Endothelial cell of umbilical vein (primary cell): ENCODE results near the gene PCDHGA5. TPM values are rescaled to one million over a fixed set of nuclear protein-coding genes. Genes with fewer than 3 reads are reported as not detected.

Experiments used
- BruUV-seq: library from RNA; stranded (reverse); fragments of 400-500 nt; replicated peaks from 2 replicates; lab custom pipeline; 2021; lab: Mats Ljungman, UMichigan
- CTCF ChIA-PET: fragments of 300-600, 350-600 bp; sonication (Branson Sonifier 250); formaldehyde crosslinking; loops from one replicate; lab custom pipeline; 2021; ENCODE audit warnings: antibody characterized with exemption, inconsistent platforms; lab: Charles Lee
- POLR2A ChIA-PET: fragments of 300-600, 350-600 bp; sonication (Branson Sonifier 250); formaldehyde crosslinking; loops from one replicate; lab custom pipeline; 2021; ENCODE audit warnings: antibody characterized with exemption, inconsistent platforms; lab: Charles Lee
- DNase-seq: peaks from one replicate; pipeline ENCODE4 v3.0.0-alpha.2; 2011; ENCODE audit warnings: low read depth, low spot score
- FAIRE-seq: peaks from 2 replicates; lab custom pipeline; 2011; peaks lifted over from hg19 to GRCh38; lab: Jason Lieb, UNC
- H2AFZ ChIP-seq: 2 replicates; pipeline ENCODE4 v1.6.0; 2012; ENCODE audit warnings: low read depth, low read length, control low read depth, inconsistent platforms
- H3K27ac ChIP-seq: 2 replicates; pipeline ENCODE4 v1.5.1; 2011; ENCODE audit warnings: low read depth, mild to moderate bottlenecking, control low read depth, low read length, moderate library complexity; ENCODE audit not compliant: insufficient read depth
- H3K27me3 ChIP-seq, 2 experiments: 2 replicates each; pipeline versions ENCODE4 v1.6.0 to v1.6.1; 2011; ENCODE audit warnings: low read length in 2 of 2, mixed read lengths in 1 of 2; ENCODE audit not compliant: control insufficient read depth in 2 of 2, insufficient read depth in 2 of 2
- H3K36me3 ChIP-seq, 2 experiments: 2 replicates in 1 of 2; 3 replicates in 1 of 2; pipeline ENCODE4 v1.5.1; 2011; ENCODE audit warnings: low read length in 2 of 2, mild to moderate bottlenecking in 1 of 2, moderate library complexity in 1 of 2; ENCODE audit not compliant: control insufficient read depth in 2 of 2, insufficient read depth in 2 of 2; ENCODE audit errors: extremely low read depth in 1 of 2
- H3K4me1 ChIP-seq: 3 replicates; pipeline ENCODE4 v1.5.1; 2011; ENCODE audit warnings: mild to moderate bottlenecking, low read length; ENCODE audit not compliant: control insufficient read depth, insufficient read depth; ENCODE audit errors: extremely low read depth
- H3K4me2 ChIP-seq: 2 replicates; pipeline ENCODE4 v1.6.1; 2011; ENCODE audit warnings: low read length, control low read depth, mixed read lengths; ENCODE audit not compliant: insufficient read depth
- H3K4me3 ChIP-seq, 3 experiments: fragments of 200-600 bp in 1 of 3; sonication (generic), shearing (Covaris generic) in 1 of 3; replicated peaks in 1 of 3; 2 replicates each; pipeline ENCODE4 v1.5.1; 2011 to 2016; ENCODE audit warnings: control low read depth in 3 of 3, low read length in 3 of 3, mild to moderate bottlenecking in 2 of 3, inconsistent platforms in 1 of 3, low read depth in 1 of 3, moderate library complexity in 1 of 3; ENCODE audit not compliant: insufficient read depth in 1 of 3
- H3K79me2 ChIP-seq: 2 replicates; pipeline ENCODE4 v1.6.0; 2012; ENCODE audit warnings: low read length, inconsistent platforms; ENCODE audit not compliant: control insufficient read depth, insufficient read depth
- H3K9ac ChIP-seq: replicated peaks from 2 replicates; pipeline ENCODE3; 2011; ENCODE audit warnings: low read length, control low read depth; ENCODE audit not compliant: insufficient read depth; ENCODE audit errors: extremely low read depth
- H3K9me1 ChIP-seq: replicated peaks from 3 replicates; pipeline ENCODE4 v1.6.0; 2011; ENCODE audit warnings: mild to moderate bottlenecking, low read length; ENCODE audit not compliant: control insufficient read depth, insufficient read depth; ENCODE audit errors: extremely low read depth
- H3K9me3 ChIP-seq: replicated peaks from 2 replicates; pipeline ENCODE4 v1.5.1; 2012; ENCODE audit warnings: low read length, inconsistent platforms; ENCODE audit not compliant: control insufficient read depth, insufficient read depth
- H4K20me1 ChIP-seq: replicated peaks from 2 replicates; pipeline ENCODE3; 2011; ENCODE audit warnings: mild to moderate bottlenecking, low read length; ENCODE audit not compliant: control insufficient read depth, insufficient read depth; ENCODE audit errors: extremely low read depth
- EZH2 ChIP-seq: IDR thresholded peaks from 2 replicates; pipeline ENCODE4 v1.6.1; 2012; ENCODE audit warnings: borderline replicate concordance, low read depth, mild to moderate bottlenecking, moderate library complexity, low read length, inconsistent platforms; ENCODE audit not compliant: severe bottlenecking
- FOS ChIP-seq: IDR thresholded peaks from 2 replicates; pipeline ENCODE4 v1.6.1; 2011; ENCODE audit warnings: mild to moderate bottlenecking, low read length, moderate library complexity, borderline replicate concordance; ENCODE audit not compliant: insufficient read depth
- GATA2 ChIP-seq: IDR thresholded peaks from 2 replicates; pipeline ENCODE4 v1.7.0; 2011; ENCODE audit warnings: low read depth, mild to moderate bottlenecking, moderate library complexity, mixed read lengths, low read length; ENCODE audit not compliant: insufficient read length, insufficient read depth
- JUN ChIP-seq: IDR thresholded peaks from 2 replicates; pipeline ENCODE4 v1.6.1; 2011; ENCODE audit warnings: borderline replicate concordance, low read depth; ENCODE audit not compliant: insufficient read length, insufficient read depth
- MYC ChIP-seq: IDR thresholded peaks from one replicate; pipeline ENCODE4 v1.6.1; 2011; ENCODE audit warnings: mild to moderate bottlenecking, low read depth, low read length
- POLR2A ChIP-seq: IDR thresholded peaks from 2 replicates; pipeline ENCODE4 v1.6.1; 2012; ENCODE audit warnings: low read depth, mild to moderate bottlenecking, control low read depth, low read length
- POLR2AphosphoS5 ChIP-seq: IDR thresholded peaks from 2 replicates; pipeline ENCODE4 v1.6.1; 2012; ENCODE audit warnings: low read depth, mild to moderate bottlenecking, control low read depth, low read length, moderate library complexity; ENCODE audit not compliant: insufficient read depth
- dilution Hi-C: fragments of 300-500 bp; cut with MboI; formaldehyde crosslinking; loops from one replicate; pipeline ENCODE4 v1.15.0; 2019; ENCODE audit warnings: low sequenced_read_pairs; ENCODE audit not compliant: extremely low pct_ligation_motif_present
- intact Hi-C: fragments of 100-400 bp; cut with micrococcal nuclease; formaldehyde crosslinking; loops from one replicate; pipeline ENCODE4 v1.10.0; 2022
- polyA plus RNA-seq, 4 experiments: library from polyadenylated mRNA; depleted of rRNA in 3 of 4; stranded (reverse) in 3 of 4; unstranded in 1 of 4; fragments of >200 nt; gene quantifications; 2 replicates each; pipeline versions ENCODE4 v1.2.1 to v1.2.3, GENCODE V29; 2011 to 2012; ENCODE audit warnings: missing spikeins in 1 of 4
- total RNA-seq: library from RNA; stranded (reverse); gene quantifications from 2 replicates; pipeline ENCODE4 v1.2.3, GENCODE V29; 2021
- TF ChIP-seq, protein P1 (sequence below), 2 donors: IDR thresholded peaks; 1 replicate in 1 of 2; 2 replicates in 1 of 2; pipeline ENCODE4 v1.5.1; 2011; ENCODE audit warnings: low read length in 2 of 2, mild to moderate bottlenecking in 2 of 2, moderate library complexity in 2 of 2, control low read depth in 1 of 2, inconsistent platforms in 1 of 2, low read depth in 1 of 2; ENCODE audit not compliant: insufficient read depth in 1 of 2; ENCODE audit errors: extremely low read depth in 1 of 2
- TF ChIP-seq, protein P2 (sequence below): IDR thresholded peaks from 2 replicates; pipeline ENCODE4 v1.6.1; 2011; ENCODE audit not compliant: insufficient read depth, insufficient read length

Gene PCDHGA5
- total and polyA plus RNA-seq, 2 donors (not counting 3 experiments of a cell fraction or from before 2014, with no cell fraction given), result 0.36 to 0.93 TPM

DNA sequence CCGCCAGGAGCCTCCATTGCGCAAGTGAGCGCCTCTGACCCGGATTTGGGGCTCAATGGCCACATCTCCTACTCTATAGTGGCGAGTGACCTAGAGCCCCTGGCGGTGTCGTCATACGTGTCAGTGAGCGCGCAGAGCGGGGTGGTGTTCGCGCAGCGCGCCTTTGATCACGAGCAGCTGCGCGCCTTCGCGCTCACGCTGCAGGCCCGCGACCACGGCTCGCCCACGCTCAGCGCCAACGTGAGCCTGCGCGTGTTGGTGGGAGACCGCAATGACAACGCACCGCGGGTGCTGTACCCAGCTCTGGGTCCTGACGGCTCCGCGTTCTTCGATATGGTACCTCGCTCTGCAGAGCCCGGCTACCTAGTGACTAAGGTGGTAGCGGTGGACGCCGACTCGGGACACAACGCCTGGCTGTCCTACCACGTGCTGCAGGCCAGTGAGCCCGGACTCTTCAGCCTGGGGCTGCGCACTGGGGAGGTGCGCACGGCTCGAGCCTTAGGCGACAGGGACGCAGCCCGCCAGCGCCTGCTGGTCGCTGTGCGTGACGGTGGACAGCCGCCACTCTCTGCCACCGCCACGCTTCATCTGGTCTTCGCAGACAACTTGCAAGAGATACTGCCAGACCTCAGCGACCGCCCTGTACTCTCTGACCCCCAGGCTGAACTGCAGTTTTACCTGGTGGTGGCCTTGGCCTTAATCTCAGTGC, 45.8 kb downstream of the PCDHGA5 start:
- no peak for FAIRE-seq
- Histone ChIP-seq H3K27me3 (peaks cover 55 to 82% of the 10 kb centered on the region in 2 experiments), H3K9me1 (no peaks in the 10 kb centered on the region), H3K4me3 (no peak overlapping the region), H3K27ac (no peak overlapping the region), H2AFZ (no peak overlapping the region), H3K4me1 (peaks cover 3% of the 10 kb centered on the region), H3K9ac (no peak overlapping the region), H3K36me3 (no peaks in the 10 kb centered on the region), H4K20me1 (peaks cover 5% of the 10 kb centered on the region), H3K79me2 (no peaks in the 10 kb centered on the region), H3K4me2 (no peak overlapping the region), H3K9me3 (no peaks in the 10 kb centered on the region)
- CTCF ChIA-PET, result interaction anchor here (0.6 kb wide), 1 partner anchor 21 kb away, joined by 3 read pairs; the partner anchor contains the start of gene PCDHGA12
- no peak for DNase-seq
- POLR2A ChIA-PET, result no interaction called here
- dilution Hi-C loops, result no loop called here
- intact Hi-C loops, result no loop called here
- TF ChIP-seq EZH2, result peak; percentile 72
- no peak for TF ChIP-seq MYC
- BruUV-seq, result no TSS peak

DNA sequence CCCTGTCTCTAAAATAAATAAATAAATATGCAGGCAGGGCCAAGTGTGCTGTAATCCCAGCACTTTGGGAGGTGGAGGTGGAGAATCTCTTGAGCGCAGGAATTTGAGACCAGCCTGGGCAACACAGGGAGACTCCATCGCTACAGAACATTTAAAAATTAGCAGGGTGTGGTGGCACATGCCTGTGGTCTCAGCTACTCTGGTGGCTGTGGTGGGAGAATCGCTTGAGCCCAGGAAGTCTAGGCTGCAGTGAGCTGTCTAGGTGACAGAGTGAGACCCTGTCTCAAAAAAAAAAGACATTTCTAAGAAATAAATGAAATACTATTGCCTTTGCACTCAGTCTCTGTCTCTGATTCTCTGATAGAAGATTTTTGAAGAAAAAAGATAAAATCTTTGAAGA, 47.6 kb downstream of the PCDHGA5 start:
- Histone ChIP-seq H3K4me1 (peaks cover 3% of the 10 kb centered on the region), H3K79me2 (no peaks in the 10 kb centered on the region), H3K27me3 (peaks cover 52 to 89% of the 10 kb centered on the region in 2 experiments), H3K9me1 (no peaks in the 10 kb centered on the region), H3K27ac (no peak overlapping the region), H2AFZ (no peak overlapping the region), H3K9ac (no peak overlapping the region), H4K20me1 (peaks cover 5% of the 10 kb centered on the region), H3K36me3 (no peaks in the 10 kb centered on the region), H3K4me2 (no peak overlapping the region), H3K4me3 (no peak overlapping the region), H3K9me3 (no peaks in the 10 kb centered on the region)
- CTCF ChIA-PET, result interaction anchor here (3.0 to 11.3 kb wide), 2 partner anchors 149 to 152 kb away, joined by 34 to 335 read pairs; no protein-coding TSS in a partner anchor
- POLR2A ChIA-PET, result no interaction called here
- no peak for TF ChIP-seq POLR2A
- TF ChIP-seq POLR2AphosphoS5, result no peak
- TF ChIP-seq JUN, result no peak
- TF ChIP-seq FOS, result no peak
- TF ChIP-seq EZH2, result no peak
- TF ChIP-seq, protein P1, sequence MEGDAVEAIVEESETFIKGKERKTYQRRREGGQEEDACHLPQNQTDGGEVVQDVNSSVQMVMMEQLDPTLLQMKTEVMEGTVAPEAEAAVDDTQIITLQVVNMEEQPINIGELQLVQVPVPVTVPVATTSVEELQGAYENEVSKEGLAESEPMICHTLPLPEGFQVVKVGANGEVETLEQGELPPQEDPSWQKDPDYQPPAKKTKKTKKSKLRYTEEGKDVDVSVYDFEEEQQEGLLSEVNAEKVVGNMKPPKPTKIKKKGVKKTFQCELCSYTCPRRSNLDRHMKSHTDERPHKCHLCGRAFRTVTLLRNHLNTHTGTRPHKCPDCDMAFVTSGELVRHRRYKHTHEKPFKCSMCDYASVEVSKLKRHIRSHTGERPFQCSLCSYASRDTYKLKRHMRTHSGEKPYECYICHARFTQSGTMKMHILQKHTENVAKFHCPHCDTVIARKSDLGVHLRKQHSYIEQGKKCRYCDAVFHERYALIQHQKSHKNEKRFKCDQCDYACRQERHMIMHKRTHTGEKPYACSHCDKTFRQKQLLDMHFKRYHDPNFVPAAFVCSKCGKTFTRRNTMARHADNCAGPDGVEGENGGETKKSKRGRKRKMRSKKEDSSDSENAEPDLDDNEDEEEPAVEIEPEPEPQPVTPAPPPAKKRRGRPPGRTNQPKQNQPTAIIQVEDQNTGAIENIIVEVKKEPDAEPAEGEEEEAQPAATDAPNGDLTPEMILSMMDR (IDR thresholded peaks at IDR 0.05; ENCODE audit: extremely low read depth in 1 of 2, insufficient read depth in 1 of 2, low read depth in 1 of 2, low read length in 2 of 2), result no peak
- TF ChIP-seq GATA2, result no peak
- TF ChIP-seq, protein P2, sequence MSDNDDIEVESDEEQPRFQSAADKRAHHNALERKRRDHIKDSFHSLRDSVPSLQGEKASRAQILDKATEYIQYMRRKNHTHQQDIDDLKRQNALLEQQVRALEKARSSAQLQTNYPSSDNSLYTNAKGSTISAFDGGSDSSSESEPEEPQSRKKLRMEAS, result no peak
- no peak for TF ChIP-seq MYC
- intact Hi-C loops, result no loop called here
- dilution Hi-C loops, result no loop called here
- DNase-seq, result no peak
- FAIRE-seq, result no peak
- BruUV-seq, result no TSS peak
